GM21447 (cell line): Measurements from ENCODE around the gene MED15.

Experiments
- ATAC-seq: cut with Tn5 transposase; IDR thresholded peaks from one replicate; pipeline ENCODE4 v1.9.1; 2021; ENCODE audit not compliant: unreplicated experiment

The MED15 gene

GRCh38 chr22:20568502-20569058 lies 61.2 kb downstream of the MED15 start:
- no peak for ATAC-seq

- no peak for ATAC-seq
These were observed 61.9 kb downstream of the MED15 start for GRCh38 chr22:20569059-20570058.

GRCh38 chr22:20571078-20571503 lies 63.7 kb downstream of the MED15 start:
- no peak for ATAC-seq

- ATAC-seq: no peak
These were observed 64.2 kb downstream of the MED15 start for GRCh38 chr22:20571531-20572007.

GRCh38 chr22:20572132-20572802 lies 64.9 kb downstream of the MED15 start:
- ATAC-seq: no peak

- no peak for ATAC-seq
These were observed 65.9 kb downstream of the MED15 start for GRCh38 chr22:20573176-20573832.

GRCh38 chr22:20573833-20574615 lies 66.6 kb downstream of the MED15 start:
- ATAC-seq: no peak

- ATAC-seq: no peak
These were observed 67.5 kb downstream of the MED15 start for GRCh38 chr22:20574920-20575353.

- ATAC-seq: no peak
These were observed 68.5 kb downstream of the MED15 start for GRCh38 chr22:20575724-20576444.

GRCh38 chr22:20576445-20576816 lies 69.0 kb downstream of the MED15 start:
- no peak for ATAC-seq

GRCh38 chr22:20577045-20577444 lies 69.6 kb downstream of the MED15 start:
- no peak for ATAC-seq

- no peak for ATAC-seq
These were observed 70.2 kb downstream of the MED15 start for GRCh38 chr22:20577549-20577975.

- no peak for ATAC-seq
These were observed 70.8 kb downstream of the MED15 start for GRCh38 chr22:20578192-20578591.

GRCh38 chr22:20578707-20579106 lies 71.3 kb downstream of the MED15 start:
- no peak for ATAC-seq

GRCh38 chr22:20579273-20580120 lies 72.1 kb downstream of the MED15 start:
- no peak for ATAC-seq

- no peak for ATAC-seq
These were observed 72.8 kb downstream of the MED15 start for GRCh38 chr22:20580179-20580578.

GRCh38 chr22:20580611-20581502 lies 73.4 kb downstream of the MED15 start:
- no peak for ATAC-seq
